A549 (cell line): ENCODE data around the gene DPEP3. TPM values are rescaled to one million over a fixed set of nuclear protein-coding genes. Genes with fewer than 3 reads are reported as not detected.

Experiments
- ATAC-seq, 2 experiments: fragments of 200-7000 bp in 1 of 2; fragments of >200 bp in 1 of 2; cut with Nextera tagmentation in 1 of 2; cut with Tn5 transposase in 1 of 2; 3 replicates each; pipeline versions ENCODE4 v1.8.0 to v1.9.1; 2018 to 2020; ENCODE audit warnings: mild to moderate bottlenecking in 1 of 2, moderate library complexity in 1 of 2
- CTCF ChIA-PET: fragments of 300-600 bp; sonication (Branson Sonifier 250); formaldehyde crosslinking; extraction: SDS; loops from one replicate; lab custom pipeline; 2021; ENCODE audit warnings: antibody characterized with exemption, inconsistent platforms; lab: Yijun Ruan, JAX
- POLR2A ChIA-PET: fragments of 350-600 bp; formaldehyde crosslinking; extraction: SDS; loops from one replicate; lab custom pipeline; 2021; ENCODE audit warnings: antibody characterized with exemption, inconsistent platforms; lab: Yijun Ruan, JAX
- DNase-seq, 2 experiments: peaks; one replicate each; pipeline versions ENCODE4 v3.0.0 to v3.0.0-alpha.2; 2011 to 2016; ENCODE audit warnings: low read depth in 1 of 2, low spot score in 1 of 2
- FAIRE-seq: peaks from 2 replicates; lab custom pipeline; 2011; peaks lifted over from hg19 to GRCh38; lab: Jason Lieb, UNC
- H3K27ac ChIP-seq, 2 experiments: fragments of >200 bp; sonication (Bioruptor Twin); formaldehyde crosslinking; 3 replicates each; pipeline ENCODE4 v1.5.1; 2016 to 2017
- H3K4me1 ChIP-seq: fragments of >200 bp; sonication (Bioruptor Twin); formaldehyde crosslinking; 3 replicates; pipeline ENCODE4 v1.6.1; 2016
- H3K4me2 ChIP-seq: fragments of >200 bp; sonication (Bioruptor Twin); formaldehyde crosslinking; 3 replicates; pipeline ENCODE4 v1.6.1; 2016
- H3K4me3 ChIP-seq: fragments of >200 bp; sonication (Bioruptor Twin); formaldehyde crosslinking; 3 replicates; pipeline ENCODE4 v1.5.1; 2016
- H3K9me3 ChIP-seq: fragments of >200 bp; sonication (Bioruptor Twin); formaldehyde crosslinking; 3 replicates; pipeline ENCODE4 v1.6.1; 2016
- BCL3 ChIP-seq: fragments of >200 bp; sonication (Bioruptor Twin); formaldehyde crosslinking; IDR thresholded peaks from 3 replicates; pipeline ENCODE4 v1.6.1; 2016
- CBX8 ChIP-seq: fragments of 200-600 bp; sonication (generic); IDR thresholded peaks from 2 replicates; pipeline ENCODE4 v1.6.1; 2016
- CHD4 ChIP-seq: fragments of 200-600 bp; sonication (generic); IDR thresholded peaks from 2 replicates; pipeline ENCODE4 v1.6.1; 2016; ENCODE audit warnings: antibody characterized with exemption, mild to moderate bottlenecking, borderline replicate concordance
- CTCF ChIP-seq: fragments of >200 bp; sonication (Bioruptor Twin); formaldehyde crosslinking; IDR thresholded peaks from 3 replicates; pipeline ENCODE4 v1.5.1; 2016
- ELK1 ChIP-seq: fragments of 150-350 bp; IDR thresholded peaks from 2 replicates; pipeline ENCODE4 v1.6.1; 2014; ENCODE audit warnings: low read depth, mild to moderate bottlenecking, low read length
- FOXS1 ChIP-seq: fragments of 250-450 bp; sonication (Bioruptor Pico); IDR thresholded peaks from 2 replicates; pipeline ENCODE4 v1.5.0; 2020; ENCODE audit warnings: mild to moderate bottlenecking, moderate library complexity
- GATA3 ChIP-seq: IDR thresholded peaks from 2 replicates; pipeline ENCODE4 v1.6.1; 2012; ENCODE audit warnings: borderline replicate concordance
- HES2 ChIP-seq: fragments of >200 bp; sonication (Bioruptor Twin); formaldehyde crosslinking; IDR thresholded peaks from 2 replicates; pipeline ENCODE4 v1.6.1; 2016
- HEYL ChIP-seq: fragments of 250-450 bp; sonication (Bioruptor Pico); IDR thresholded peaks from 2 replicates; pipeline ENCODE4 v1.8.0; 2021; ENCODE audit warnings: mild to moderate bottlenecking, moderate library complexity
- HOXB13 ChIP-seq: fragments of 250-450 bp; sonication (Bioruptor Pico); IDR thresholded peaks from 2 replicates; pipeline ENCODE4 v1.5.0; 2020; ENCODE audit warnings: low read depth, mild to moderate bottlenecking, moderate library complexity
- KDM1A ChIP-seq: fragments of 200-600 bp; sonication (generic); IDR thresholded peaks from 2 replicates; pipeline ENCODE4 v1.6.1; 2016; ENCODE audit warnings: low read depth, mild to moderate bottlenecking
- KDM5A ChIP-seq: fragments of 200-600 bp; sonication (generic); IDR thresholded peaks from 2 replicates; pipeline ENCODE4 v1.6.1; 2016; ENCODE audit warnings: antibody characterized with exemption, mild to moderate bottlenecking
- MAFK ChIP-seq: fragments of 450-650 bp; IDR thresholded peaks from 2 replicates; pipeline ENCODE4 v1.6.1; 2014; ENCODE audit not compliant: partially characterized antibody
- NFE2L2 ChIP-seq: fragments of 150-350 bp; conservative IDR thresholded peaks from 2 replicates; pipeline ENCODE4 v1.6.1; 2014; ENCODE audit warnings: low read length
- NPAS2 ChIP-seq: fragments of 250-450 bp; sonication (Bioruptor Pico); IDR thresholded peaks from 2 replicates; pipeline ENCODE4 v1.8.0; 2022; ENCODE audit warnings: mild to moderate bottlenecking, moderate library complexity, borderline replicate concordance
- PBX3 ChIP-seq: IDR thresholded peaks from 2 replicates; pipeline ENCODE4 v1.6.1; 2012
- POLR2AphosphoS2 ChIP-seq: conservative IDR thresholded peaks from 2 replicates; pipeline ENCODE4 v1.6.1; 2012; ENCODE audit warnings: low read length, improper control_type of control experiment, inconsistent platforms
- RCOR1 ChIP-seq: fragments of 150-350 bp; IDR thresholded peaks from 2 replicates; pipeline ENCODE4 v1.6.1; 2014; ENCODE audit warnings: antibody characterized with exemption, low read length, low read depth
- RFX5 ChIP-seq: fragments of 450-650 bp; IDR thresholded peaks from 2 replicates; pipeline ENCODE4 v1.7.1; 2014; ENCODE audit warnings: antibody characterized with exemption, mild to moderate bottlenecking, moderate library complexity
- SMC3 ChIP-seq: fragments of >200 bp; sonication (Bioruptor Twin); formaldehyde crosslinking; IDR thresholded peaks from 3 replicates; pipeline ENCODE4 v1.6.1; 2018; ENCODE audit warnings: inconsistent platforms
- USF2 ChIP-seq: fragments of 450-650 bp; IDR thresholded peaks from 2 replicates; pipeline ENCODE4 v1.6.1; 2014; ENCODE audit warnings: antibody characterized with exemption
- ZC3H11A ChIP-seq: fragments of 450-650 bp; IDR thresholded peaks from 2 replicates; pipeline ENCODE4 v1.6.1; 2014; ENCODE audit warnings: antibody characterized with exemption, mild to moderate bottlenecking
- WGBS: methylation state at CpG from one replicate; pipeline ENCODE4 v1.1.6; 2017; ENCODE audit errors: missing lambda C conversion rate; 5-methylcytosine and 5-hydroxymethylcytosine counted together
- polyA plus RNA-seq, 4 experiments: library from polyadenylated mRNA; depleted of rRNA in 3 of 4; stranded (reverse); fragments of >200 nt; fragmentation: RNase III in 1 of 4; extraction: RNeasy Plus Mini Kit Qiagen cat#74134 plus additional on column Dnase treatment in 1 of 4; gene quantifications; 2 replicates in 3 of 4; 3 replicates in 1 of 4; pipeline ENCODE4 v1.2.3, GENCODE V29; 2011 to 2017

DPEP3 gene
- polyA plus RNA-seq, 2 of the 4 experiments (the other 2 are of a cell fraction): not detected

- TF ChIP-seq NPAS2 (CRISPR knock-in tag): no peak
- no peak for TF ChIP-seq KDM5A
- no peak for TF ChIP-seq NFE2L2
- no peak for TF ChIP-seq SMC3
- TF ChIP-seq CBX8: no peak
Measured at GRCh38 chr16:67945392-67945933, 34.8 kb downstream of the DPEP3 start (continued).

GRCh38 chr16:67944690-67945391, 35.5 kb downstream of the DPEP3 start:
- no peak for DNase-seq
- WGBS: 98% methylated on average over 15 of the region's 24 CpGs
- ChIA-PET POLR2A (interaction anchor here (1.4 kb wide), 1 partner anchor 9 kb away, joined by 5 read pairs; no protein-coding TSS in a partner anchor), CTCF (interaction anchor here (0.5 to 6.3 kb wide), 5 partner anchors 9 to 120 kb away, joined by 3 to 29 read pairs (median 4); partner anchors contain the start of gene PSMB10)
- ATAC-seq: no peak
- no peak for FAIRE-seq
- no peaks in the 10 kb centered on the region for H3K4me1 ChIP-seq
- TF ChIP-seq USF2 (no peak), MAFK (no peak), CBX8 (no peak)
- TF ChIP-seq, all 56 proteins: peak for 0
- H3K9me3 ChIP-seq: no peaks in the 10 kb centered on the region
- H3K27ac ChIP-seq: no peak overlapping the region
- no peak overlapping the region for H3K4me3 ChIP-seq
- no peak overlapping the region for H3K4me2 ChIP-seq

- H3K4me3 ChIP-seq: no peak within 1 kb of the TSS
- POLR2A ChIA-PET: interaction anchor here (1.4 kb wide), 1 partner anchor 8 kb away, joined by 5 read pairs; no protein-coding TSS in a partner anchor
- ATAC-seq: no peak; a peak in 1 of 6 replicates
- CTCF ChIA-PET: interaction anchor here (1.0 to 6.3 kb wide), 8 partner anchors 8 to 121 kb away, joined by 3 to 54 read pairs (median 5); partner anchors contain the start of gene PSMB10
- FAIRE-seq: no peak
- no peak within 1 kb of the TSS for H3K4me2 ChIP-seq
- WGBS: 87% methylated on average over 21 of the region's 23 CpGs
- DNase-seq: no peak
- H3K27ac ChIP-seq: no peak within 1 kb of the TSS
- no peaks in the 10 kb centered on the region for H3K9me3 ChIP-seq
- no peaks in the 10 kb centered on the region for H3K4me1 ChIP-seq
- no peak for TF ChIP-seq ELK1
- no peak for TF ChIP-seq BCL3
- TF ChIP-seq CHD4: no peak
- TF ChIP-seq FOXS1 (CRISPR knock-in tag): no peak
- TF ChIP-seq SMC3: no peak
- TF ChIP-seq POLR2AphosphoS2: no peak
- no peak for TF ChIP-seq RCOR1
- TF ChIP-seq HEYL (CRISPR knock-in tag): no peak
- no peak for TF ChIP-seq RFX5
- no peak for TF ChIP-seq PBX3
- no peak for TF ChIP-seq KDM1A
- no peak for TF ChIP-seq CTCF
- TF ChIP-seq HOXB13 (CRISPR knock-in tag): no peak
- no peak for TF ChIP-seq HES2
- TF ChIP-seq ZC3H11A: no peak
- no peak for TF ChIP-seq NPAS2 (CRISPR knock-in tag)
- no peak for TF ChIP-seq GATA3
Measured at GRCh38 chr16:67943619-67944504, 36.4 kb downstream of the DPEP3 start, which contains the start of gene LCAT. TSS of gene LCAT (minus strand) at chr16:67944120. CDS start at chr16:67944101, 19 bp downstream.
